Lung (tissue), 12 donors: ENCODE results near the gene CSTPP1. TPM values are rescaled to one million over a fixed set of nuclear protein-coding genes. Genes with fewer than 3 reads are reported as not detected.

Experiments
- ATAC-seq: fragments of 200-7000 bp; cut with Tn5 transposase; one replicate; pipeline ENCODE4 v1.9.1; 2020; ENCODE audit warnings: moderate number of reproducible peaks; ENCODE audit not compliant: insufficient read depth, low FRiP score
- DNase-seq, 3 donors: peaks; one replicate each; pipeline ENCODE4 v3.0.0-alpha.2; 2013 to 2017
- H3K27ac ChIP-seq, 2 donors: one replicate each; pipeline ENCODE4 v1.5.1; 2013; ENCODE audit warnings: mild to moderate bottlenecking in 2 of 2, moderate library complexity in 2 of 2, control low read depth in 1 of 2, inconsistent platforms in 1 of 2, low read depth in 1 of 2, low read length in 1 of 2
- H3K27me3 ChIP-seq, 3 donors: one replicate each; pipeline ENCODE4 v1.5.1; 2013; ENCODE audit warnings: low read length in 2 of 3; ENCODE audit not compliant: control insufficient read depth in 3 of 3, insufficient read depth in 3 of 3
- H3K36me3 ChIP-seq, 4 donors: one replicate each; pipeline ENCODE4 v1.5.1; 2013; ENCODE audit warnings: low read length in 4 of 4, mild to moderate bottlenecking in 1 of 4, moderate library complexity in 1 of 4; ENCODE audit not compliant: control insufficient read depth in 4 of 4, insufficient read depth in 4 of 4
- H3K4me1 ChIP-seq, 5 donors: one replicate each; pipeline ENCODE4 v1.5.1; 2013; ENCODE audit warnings: low read length in 5 of 5, mild to moderate bottlenecking in 2 of 5, moderate library complexity in 1 of 5; ENCODE audit not compliant: control insufficient read depth in 5 of 5, insufficient read depth in 5 of 5
- H3K4me3 ChIP-seq: one replicate; pipeline ENCODE4 v1.5.1; 2013; ENCODE audit warnings: mild to moderate bottlenecking, control low read depth, moderate library complexity
- H3K9ac ChIP-seq, 2 donors: one replicate each; pipeline ENCODE4 v1.5.1; 2013; ENCODE audit warnings: low read length in 2 of 2, control low read depth in 1 of 2; ENCODE audit not compliant: insufficient read depth in 1 of 2
- H3K9me3 ChIP-seq, 4 donors: one replicate each; pipeline ENCODE4 v1.5.1; 2013; ENCODE audit warnings: low read length in 3 of 4, mild to moderate bottlenecking in 1 of 4, moderate library complexity in 1 of 4; ENCODE audit not compliant: control insufficient read depth in 4 of 4, insufficient read depth in 3 of 4
- CTCF ChIP-seq: IDR thresholded peaks from 2 replicates; pipeline ENCODE4 v1.5.1; 2012; ENCODE audit warnings: mild to moderate bottlenecking; ENCODE audit errors: control extremely low read depth, extremely low read depth
- WGBS, 2 donors: extraction: QIAGEN DNeasy Blood & Tissue Kit; methylation state at CpG; one replicate each; pipeline ENCODE4 v1.1.7; 2013; 5-methylcytosine and 5-hydroxymethylcytosine counted together
- polyA plus RNA-seq, 2 donors: library from polyadenylated mRNA; stranded (reverse); fragments of 200-250 nt; gene quantifications; one replicate each; pipeline ENCODE4 v1.2.1, GENCODE V29; 2013
- total RNA-seq, 2 donors: library from RNA; depleted of rRNA in 1 of 2; stranded (reverse); fragments of >200 nt in 1 of 2; gene quantifications; one replicate each; pipeline ENCODE4 v1.2.1, GENCODE V29; 2014 to 2021
- donor health status: control.
- donor health status: control.
- donor health status: Bipolar disorder and iron deficiency.
- donor health status: healthy.
- donor health status: DM: yes; HTN: yes; CAD: no.

CSTPP1 gene
- total and polyA plus RNA-seq, 4 donors = 26.0 to 45.8 (median 34.4) TPM

- H3K9me3 ChIP-seq = no peaks in the 10 kb centered on the region
- ATAC-seq = no peak
- H3K4me1 ChIP-seq = peaks cover 0 to 32% (median 4%) of the 10 kb centered on the region in 5 donors
- TF ChIP-seq CTCF = no peak
- no peak overlapping the region for H3K27ac ChIP-seq
- no peak overlapping the region for H3K9ac ChIP-seq
- DNase-seq = peak in 2 of 3 donors; percentile 24 to 40
- 71 to 85% methylated on average over 10 of the region's 10 CpGs for WGBS, 2 donors
- no peaks in the 10 kb centered on the region for H3K27me3 ChIP-seq
- no peak overlapping the region for H3K4me3 ChIP-seq
- peaks cover 0 to 8% (median 0%) of the 10 kb centered on the region in 4 donors for H3K36me3 ChIP-seq
Measured at GRCh38 chr11:47148903-47149531, 212.5 kb downstream of the CSTPP1 start.

DNA sequence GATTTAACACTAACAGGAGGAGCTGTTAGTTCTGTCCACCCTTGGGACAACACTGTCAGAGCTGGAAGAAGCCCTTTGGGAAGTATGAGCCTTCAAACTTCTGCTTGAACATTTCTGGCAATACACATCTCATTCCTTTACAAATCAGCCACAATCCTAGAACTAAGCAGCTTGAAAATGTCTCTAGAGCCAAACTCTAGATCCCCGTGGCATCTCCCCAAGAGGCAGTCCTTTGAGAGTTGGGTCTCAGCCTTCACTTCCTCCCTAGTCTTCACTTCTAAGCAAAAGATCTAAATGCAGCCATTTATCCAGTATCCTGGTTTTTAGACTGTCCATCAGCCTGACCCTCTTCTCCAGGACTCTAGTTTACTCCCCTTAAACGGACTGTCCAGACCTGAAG lies 213.2 kb downstream of the CSTPP1 start:
- DNase-seq = peak in 2 of 3 donors; percentile 56 to 69
- TF ChIP-seq CTCF = no peak
- H3K9me3 ChIP-seq = no peaks in the 10 kb centered on the region
- peaks cover 0 to 32% (median 4%) of the 10 kb centered on the region in 5 donors for H3K4me1 ChIP-seq
- H3K27ac ChIP-seq = no peak overlapping the region
- ATAC-seq = no peak
- H3K4me3 ChIP-seq = no peak overlapping the region
- H3K9ac ChIP-seq = no peak overlapping the region
- H3K36me3 ChIP-seq = peaks cover 0 to 8% (median 0%) of the 10 kb centered on the region in 4 donors
- H3K27me3 ChIP-seq = no peaks in the 10 kb centered on the region
- WGBS, 2 donors = 69 to 79% methylated on average over 2 of the region's 2 CpGs

DNA sequence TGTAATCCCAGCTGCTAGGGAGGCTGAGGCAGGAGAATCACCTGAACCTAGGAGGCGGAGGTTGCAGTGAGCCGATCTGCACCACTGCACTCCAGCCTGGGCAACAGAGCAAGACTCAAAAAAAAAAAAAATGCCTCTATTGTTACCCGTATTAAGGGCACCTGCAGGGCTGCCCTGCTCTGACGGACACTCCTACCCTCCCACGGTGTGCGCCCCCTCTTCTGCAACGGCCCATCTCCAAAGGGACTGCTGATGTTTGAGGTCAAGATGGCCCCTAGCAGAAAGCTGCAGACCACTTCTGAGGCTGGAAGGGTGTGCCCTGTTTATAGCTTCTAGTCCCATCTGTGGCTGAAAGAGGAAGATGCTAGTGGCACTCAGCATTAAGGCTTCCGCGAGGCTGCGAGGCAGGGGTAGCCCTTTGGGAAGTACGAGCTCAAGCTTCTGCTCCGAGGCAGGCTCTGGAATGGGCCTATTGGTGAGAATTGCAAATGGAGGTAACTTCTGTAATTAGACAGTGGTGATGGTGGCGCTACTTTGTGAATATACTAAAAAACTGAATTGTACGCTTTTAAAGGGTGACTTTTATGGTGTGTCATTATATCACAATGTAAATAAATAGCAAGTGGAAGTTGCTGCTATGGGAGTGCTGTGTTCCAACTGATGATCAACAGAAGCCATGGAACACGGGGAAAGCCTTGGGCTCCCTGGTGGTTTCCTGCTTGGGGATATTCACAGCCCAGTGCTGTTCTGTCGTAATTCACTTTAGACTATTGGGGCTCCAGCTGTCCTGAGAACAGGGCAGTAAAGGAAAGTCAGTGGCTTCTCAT lies 215.8 kb downstream of the CSTPP1 start:
- peak in 1 of 3 donors; percentile 41 for DNase-seq
- H3K4me1 ChIP-seq = peaks cover 0 to 51% (median 4%) of the 10 kb centered on the region in 5 donors
- no peaks in the 10 kb centered on the region for H3K27me3 ChIP-seq
- peaks cover 0 to 14% (median 0%) of the 10 kb centered on the region in 4 donors for H3K36me3 ChIP-seq
- H3K9ac ChIP-seq = no peak overlapping the region
- H3K27ac ChIP-seq = no peak overlapping the region
- no peak overlapping the region for H3K4me3 ChIP-seq
- ATAC-seq = no peak
- H3K9me3 ChIP-seq = no peaks in the 10 kb centered on the region
- TF ChIP-seq CTCF = no peak
- WGBS, 2 donors = 76 to 81% methylated on average over 16 of the region's 16 CpGs
